ENCODE results near the gene EMX2. TPM values are rescaled to one million over a fixed set of nuclear protein-coding genes. Genes with fewer than 3 reads are reported as not detected.

Gene EMX2
- total RNA-seq, 1 donor from 2014 or later: not detected

DNA sequence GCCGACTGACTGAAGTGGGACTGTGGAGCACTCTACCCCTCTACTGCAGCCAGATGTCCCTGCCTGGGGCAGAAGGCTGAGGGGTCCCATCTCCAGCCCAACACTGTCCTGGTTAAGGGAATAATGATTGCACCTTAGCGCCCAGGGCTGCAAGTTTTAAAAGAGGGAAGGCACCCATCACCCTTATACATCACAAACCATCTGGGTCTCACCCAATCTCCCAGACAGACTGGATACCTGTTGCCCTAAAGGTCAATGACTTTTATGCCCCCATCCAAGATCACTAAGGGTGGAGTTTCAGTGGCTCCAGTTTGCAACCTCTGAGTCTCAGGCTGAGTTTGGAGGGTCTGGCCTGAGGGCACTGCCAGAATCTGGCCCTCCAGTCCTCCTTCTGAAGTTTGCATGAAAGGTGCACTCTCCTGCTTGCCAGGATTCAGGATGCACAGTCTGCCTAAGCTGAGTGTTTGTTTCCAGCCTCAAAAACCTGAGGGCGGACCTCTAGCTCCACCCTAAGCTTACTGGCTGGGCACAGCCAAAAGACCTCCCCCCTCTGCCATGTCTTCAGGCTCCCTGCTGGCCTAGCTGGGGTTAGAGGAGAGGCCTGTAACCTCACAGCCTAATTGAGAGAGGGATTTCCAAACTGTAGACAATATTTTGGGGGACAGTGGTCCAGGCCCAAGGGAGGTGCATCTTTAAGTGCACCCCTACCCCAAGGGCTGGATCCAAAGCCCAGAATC lies 2.5 kb upstream of the EMX2 start:
- no peaks in the 10 kb centered on the region for H3K36me3 Mint-ChIP-seq (ENCODE audit: low read depth)
- POLR2A ChIA-PET: no interaction called here
- intact Hi-C loops (cut with micrococcal nuclease): no loop called here
- H3K27ac Mint-ChIP-seq: no peak overlapping the region
- CTCF ChIA-PET: no interaction called here
- H3K4me3 Mint-ChIP-seq: no peak overlapping the region
- peaks cover 50% of the 10 kb centered on the region for H3K27me3 Mint-ChIP-seq
- ATAC-seq (ENCODE audit: low read depth): no peak
- peaks cover 15% of the 10 kb centered on the region for H3K4me1 Mint-ChIP-seq
- H3K9me3 Mint-ChIP-seq: no peaks in the 10 kb centered on the region
- TF ChIP-seq, protein P1, sequence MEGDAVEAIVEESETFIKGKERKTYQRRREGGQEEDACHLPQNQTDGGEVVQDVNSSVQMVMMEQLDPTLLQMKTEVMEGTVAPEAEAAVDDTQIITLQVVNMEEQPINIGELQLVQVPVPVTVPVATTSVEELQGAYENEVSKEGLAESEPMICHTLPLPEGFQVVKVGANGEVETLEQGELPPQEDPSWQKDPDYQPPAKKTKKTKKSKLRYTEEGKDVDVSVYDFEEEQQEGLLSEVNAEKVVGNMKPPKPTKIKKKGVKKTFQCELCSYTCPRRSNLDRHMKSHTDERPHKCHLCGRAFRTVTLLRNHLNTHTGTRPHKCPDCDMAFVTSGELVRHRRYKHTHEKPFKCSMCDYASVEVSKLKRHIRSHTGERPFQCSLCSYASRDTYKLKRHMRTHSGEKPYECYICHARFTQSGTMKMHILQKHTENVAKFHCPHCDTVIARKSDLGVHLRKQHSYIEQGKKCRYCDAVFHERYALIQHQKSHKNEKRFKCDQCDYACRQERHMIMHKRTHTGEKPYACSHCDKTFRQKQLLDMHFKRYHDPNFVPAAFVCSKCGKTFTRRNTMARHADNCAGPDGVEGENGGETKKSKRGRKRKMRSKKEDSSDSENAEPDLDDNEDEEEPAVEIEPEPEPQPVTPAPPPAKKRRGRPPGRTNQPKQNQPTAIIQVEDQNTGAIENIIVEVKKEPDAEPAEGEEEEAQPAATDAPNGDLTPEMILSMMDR (IDR thresholded peaks at IDR 0.05): no peak
- no peak for DNase-seq

DNA sequence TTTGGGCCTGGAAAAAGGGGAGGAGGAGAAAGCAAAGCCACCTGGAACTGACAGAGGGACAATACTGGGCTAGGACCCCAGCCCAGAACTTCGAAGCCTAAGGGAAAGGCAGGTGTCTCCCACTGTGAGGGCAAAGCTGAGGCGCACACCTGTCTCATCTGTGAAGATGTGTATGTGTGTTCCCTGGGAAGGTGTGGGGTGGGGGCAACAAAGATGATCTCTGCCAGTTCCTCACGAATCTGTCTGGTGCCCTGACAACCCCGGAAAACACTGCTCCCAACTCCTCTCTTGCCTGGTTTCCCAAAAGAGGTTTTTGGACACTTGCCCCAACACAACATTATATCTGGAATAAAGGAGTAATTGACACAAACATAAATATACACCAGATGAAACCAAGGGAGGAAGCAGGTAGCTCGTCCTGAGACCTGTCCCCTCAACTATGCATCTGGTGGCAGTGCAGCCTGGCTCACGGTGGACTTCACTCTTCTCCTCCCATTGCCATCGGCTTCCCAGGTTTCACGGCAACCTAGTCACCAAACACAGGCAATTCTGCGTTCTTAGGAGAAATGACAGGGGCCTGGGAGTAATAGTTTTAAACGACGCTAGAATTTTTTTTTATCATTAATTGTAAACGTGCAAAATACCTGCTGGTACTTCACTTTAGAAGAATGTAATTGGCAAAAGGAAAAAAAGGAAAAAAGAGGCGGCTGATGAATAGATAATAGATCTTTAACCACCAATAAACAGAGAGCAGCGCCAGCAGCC lies 1.7 kb upstream of the EMX2 start:
- intact Hi-C loops (cut with micrococcal nuclease): no loop called here
- CTCF ChIA-PET: no interaction called here

DNA sequence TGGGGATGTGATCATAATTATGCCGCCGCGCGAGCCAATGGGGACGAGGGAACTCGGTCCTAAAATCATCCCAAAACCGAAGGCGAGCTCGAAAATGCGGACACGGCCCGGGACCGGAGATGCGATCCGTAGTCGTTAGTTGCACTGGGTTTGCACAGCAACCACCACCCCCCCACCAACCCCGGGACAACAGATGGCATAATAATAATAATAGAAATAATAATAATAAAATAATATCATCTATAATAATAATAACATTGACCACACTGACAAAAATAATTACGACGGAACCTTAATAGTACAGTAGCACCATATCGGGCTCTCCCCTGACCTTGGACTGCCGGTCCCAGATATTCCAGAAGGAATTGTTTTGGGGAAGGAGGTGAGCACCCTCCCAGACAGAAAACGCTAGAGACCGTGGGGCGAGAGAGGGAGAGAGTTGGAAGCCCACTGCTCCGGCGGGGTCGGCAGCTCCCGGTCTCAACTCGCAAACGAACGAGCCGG lies 1.1 kb upstream of the EMX2 start:
- TF ChIP-seq, protein P1 (IDR thresholded peaks at IDR 0.05): no peak
- Mint-ChIP-seq H3K27me3 (peaks cover 54% of the 10 kb centered on the region), H3K36me3 (ENCODE audit: low read depth) (no peaks in the 10 kb centered on the region), H3K4me3 (no peak overlapping the region), H3K9me3 (no peaks in the 10 kb centered on the region), H3K27ac (no peak overlapping the region), H3K4me1 (peaks cover 15% of the 10 kb centered on the region)
- DNase-seq: no peak
- ChIA-PET POLR2A (no interaction called here), CTCF (no interaction called here)
- ATAC-seq (ENCODE audit: low read depth): no peak
- intact Hi-C loops (cut with micrococcal nuclease): no loop called here

More for the DNA sequence above, 1.7 kb upstream of the EMX2 start:
- Mint-ChIP-seq H3K4me1 (peaks cover 15% of the 10 kb centered on the region), H3K27ac (no peak overlapping the region), H3K4me3 (no peak overlapping the region), H3K9me3 (no peaks in the 10 kb centered on the region), H3K27me3 (peaks cover 50% of the 10 kb centered on the region), H3K36me3 (ENCODE audit: low read depth) (no peaks in the 10 kb centered on the region)
- TF ChIP-seq, protein P1 (IDR thresholded peaks at IDR 0.05): no peak
- POLR2A ChIA-PET: no interaction called here
- no peak for DNase-seq
- no peak for ATAC-seq (ENCODE audit: low read depth)

DNA sequence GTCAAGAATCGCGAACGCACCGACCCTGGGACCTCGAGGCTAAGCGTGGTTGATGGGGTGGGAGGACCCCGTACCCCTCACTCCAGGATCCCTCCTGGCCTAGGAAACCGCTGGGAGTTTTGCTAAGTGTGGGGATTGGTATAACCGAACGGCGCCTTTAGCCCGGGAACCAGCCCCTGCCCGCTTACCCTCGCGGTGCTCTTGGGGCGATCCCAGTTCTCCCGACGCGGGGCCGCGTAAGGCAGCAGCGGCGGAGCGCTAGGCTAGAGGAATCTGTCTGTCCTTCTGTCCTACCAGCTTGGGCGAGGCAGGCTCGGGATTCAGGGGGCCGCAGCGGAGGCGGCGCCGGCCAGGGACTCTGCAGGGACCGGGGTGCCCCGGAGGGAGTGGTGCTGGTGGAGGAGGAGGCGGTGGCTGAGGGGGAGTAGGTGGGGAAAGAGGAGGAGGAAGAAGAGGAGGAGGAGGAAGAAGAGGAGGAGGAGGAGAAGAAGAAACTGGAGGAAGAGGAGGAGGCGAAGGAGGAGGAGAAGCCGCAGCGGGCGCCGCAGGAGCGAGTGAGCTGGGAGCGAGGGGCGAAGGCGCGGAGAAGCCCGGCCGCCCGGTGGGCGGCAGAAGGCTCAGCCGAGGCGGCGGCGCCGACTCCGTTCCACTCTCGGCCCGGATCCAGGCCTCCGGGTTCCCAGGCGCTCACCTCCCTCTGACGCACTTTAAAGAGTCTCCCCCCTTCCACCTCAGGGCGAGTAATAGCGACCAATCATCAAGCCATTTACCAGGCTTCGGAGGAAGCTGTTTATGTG lies 439 bp upstream of the EMX2 start:
- peaks cover 55% of the 10 kb centered on the region for H3K27me3 Mint-ChIP-seq
- H3K9me3 Mint-ChIP-seq: no peaks in the 10 kb centered on the region
- no peak overlapping the region for H3K27ac Mint-ChIP-seq
- TF ChIP-seq, protein P1 (IDR thresholded peaks at IDR 0.05): no peak
- H3K4me1 Mint-ChIP-seq: peaks cover 15% of the 10 kb centered on the region
- no peak for ATAC-seq (ENCODE audit: low read depth)
- CTCF ChIA-PET: no interaction called here
- intact Hi-C loops (cut with micrococcal nuclease): no loop called here
- no peak overlapping the region for H3K4me3 Mint-ChIP-seq
- H3K36me3 Mint-ChIP-seq (ENCODE audit: low read depth): no peaks in the 10 kb centered on the region
- POLR2A ChIA-PET: no interaction called here
- DNase-seq: no peak

Measured in activated B cell treated with CpG ODN at 0.5 μM for 24 hours (primary cell).